Keratinocyte (primary cell): ENCODE data around the gene CHN2. TPM values are rescaled to one million over a fixed set of nuclear protein-coding genes. Genes with fewer than 3 reads are reported as not detected.

Source experiments
- DNase-seq: peaks from one replicate; pipeline ENCODE4 v3.0.0-alpha.2; 2011; ENCODE audit warnings: low read depth, missing footprints, low spot score
- FAIRE-seq: peaks from 2 replicates; lab custom pipeline; 2011; peaks lifted over from hg19 to GRCh38; lab: Jason Lieb, UNC
- H2AFZ ChIP-seq: 2 replicates; pipeline ENCODE4 v1.6.0; 2012; ENCODE audit warnings: low read length, control low read depth, inconsistent platforms; ENCODE audit not compliant: control insufficient read depth
- H3K27ac ChIP-seq: 2 replicates; pipeline ENCODE4 v1.5.1; 2011; ENCODE audit warnings: low read length; ENCODE audit not compliant: control insufficient read depth, insufficient read depth
- H3K27me3 ChIP-seq: 3 replicates; pipeline ENCODE4 v1.6.0; 2011; ENCODE audit warnings: low read length; ENCODE audit not compliant: control insufficient read depth, insufficient read depth; ENCODE audit errors: extremely low read depth
- H3K36me3 ChIP-seq, 2 experiments: 2 replicates in 1 of 2; 3 replicates in 1 of 2; pipeline ENCODE4 v1.5.1; 2011; ENCODE audit warnings: low read length in 2 of 2, mild to moderate bottlenecking in 1 of 2; ENCODE audit not compliant: control insufficient read depth in 2 of 2, insufficient read depth in 2 of 2; ENCODE audit errors: extremely low read depth in 1 of 2
- H3K4me1 ChIP-seq: 3 replicates; pipeline ENCODE4 v1.5.1; 2011; ENCODE audit warnings: low read length; ENCODE audit not compliant: control insufficient read depth, insufficient read depth; ENCODE audit errors: extremely low read depth
- H3K4me2 ChIP-seq: 3 replicates; pipeline ENCODE4 v1.6.0; 2011; ENCODE audit warnings: low read depth, low read length; ENCODE audit not compliant: control insufficient read depth, insufficient read depth; ENCODE audit errors: extremely low read depth
- H3K4me3 ChIP-seq, 3 experiments: fragments of 200-600 bp in 1 of 3; sonication (generic) in 1 of 3; 2 replicates in 2 of 3; 3 replicates in 1 of 3; pipeline ENCODE4 v1.5.1; 2011 to 2016; ENCODE audit warnings: low read length in 3 of 3, mild to moderate bottlenecking in 3 of 3, control low read depth in 2 of 3, inconsistent platforms in 1 of 3, low read depth in 1 of 3, mixed read lengths in 1 of 3, mixed run types in 1 of 3, moderate library complexity in 1 of 3; ENCODE audit not compliant: control insufficient read depth in 2 of 3, insufficient read depth in 2 of 3; ENCODE audit errors: extremely low read depth in 1 of 3
- H3K79me2 ChIP-seq: 2 replicates; pipeline ENCODE4 v1.6.0; 2012; ENCODE audit warnings: low read length; ENCODE audit not compliant: control insufficient read depth, insufficient read depth
- H3K9ac ChIP-seq: 3 replicates; pipeline ENCODE4 v1.6.0; 2011; ENCODE audit warnings: low read length; ENCODE audit not compliant: control insufficient read depth, insufficient read depth; ENCODE audit errors: extremely low read depth
- H3K9me1 ChIP-seq: 3 replicates; pipeline ENCODE4 v1.6.0; 2011; ENCODE audit warnings: low read length; ENCODE audit not compliant: control insufficient read depth, insufficient read depth; ENCODE audit errors: extremely low read depth
- H3K9me3 ChIP-seq: 2 replicates; pipeline ENCODE4 v1.5.1; 2012; ENCODE audit warnings: low read depth, low read length; ENCODE audit not compliant: control insufficient read depth
- H4K20me1 ChIP-seq: 3 replicates; pipeline ENCODE4 v1.6.0; 2011; ENCODE audit warnings: low read length; ENCODE audit not compliant: control insufficient read depth, insufficient read depth; ENCODE audit errors: extremely low read depth
- EZH2 ChIP-seq: IDR thresholded peaks from one replicate; pipeline ENCODE4 v1.6.1; 2012; ENCODE audit warnings: inconsistent platforms, mild to moderate bottlenecking, low read length, moderate library complexity
- dilution Hi-C: fragments of 300-500 bp; cut with MboI; formaldehyde crosslinking; loops from one replicate; pipeline ENCODE4 v1.7.0; 2020; ENCODE audit warnings: low sequenced_read_pairs; ENCODE audit not compliant: extremely low pct_ligation_motif_present
- polyA plus RNA-seq, 5 experiments: library from polyadenylated mRNA; depleted of rRNA in 3 of 5; stranded (reverse) in 3 of 5; stranded (forward) in 1 of 5; unstranded in 1 of 5; fragments of >200 nt; gene quantifications; 1 replicate in 1 of 5; 2 replicates in 3 of 5; 3 replicates in 1 of 5; pipeline versions ENCODE4 v1.2.1 to v1.2.3, GENCODE V29; 2011 to 2012; ENCODE audit warnings: missing spikeins in 2 of 5, low read depth in 1 of 5, low replicate concordance in 1 of 5
- TF ChIP-seq, protein P1 (sequence below), 3 experiments: IDR thresholded peaks in 1 of 3; conservative IDR thresholded peaks in 1 of 3; optimal IDR thresholded peaks in 1 of 3; 2 replicates in 2 of 3; 3 replicates in 1 of 3; pipeline versions ENCODE3 to v1.5.1; 2011; ENCODE audit warnings: low read length in 3 of 3, mild to moderate bottlenecking in 3 of 3, moderate library complexity in 2 of 3, control low read depth in 1 of 3, inconsistent platforms in 1 of 3; ENCODE audit not compliant: insufficient read depth in 2 of 3; ENCODE audit errors: extremely low read depth in 1 of 3

Gene CHN2
- polyA plus RNA-seq, 1 donor (not counting 4 experiments of a cell fraction or from before 2014, with no cell fraction given): 1.8 TPM

DNA sequence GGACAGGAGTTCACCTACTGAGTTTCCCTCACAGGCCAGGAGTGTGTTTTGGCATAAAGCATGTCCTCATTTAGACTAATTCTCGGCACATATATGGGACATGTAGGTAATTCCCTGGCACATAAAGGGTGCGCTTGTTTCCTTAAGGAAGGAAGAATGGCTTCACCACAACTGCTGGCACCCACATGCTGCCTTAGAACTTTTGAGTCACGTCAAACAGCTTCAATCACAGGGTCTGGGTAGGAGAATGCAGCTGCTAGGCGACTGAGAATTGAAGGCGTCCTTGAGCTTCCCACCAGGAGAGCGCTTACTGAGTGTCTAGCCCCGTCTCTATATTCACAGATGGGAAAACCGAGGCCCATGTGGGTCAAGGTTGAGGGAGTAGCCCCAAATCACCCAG is 146.1 kb downstream of the CHN2 start:
- no peak overlapping the region for H3K27ac ChIP-seq

DNA sequence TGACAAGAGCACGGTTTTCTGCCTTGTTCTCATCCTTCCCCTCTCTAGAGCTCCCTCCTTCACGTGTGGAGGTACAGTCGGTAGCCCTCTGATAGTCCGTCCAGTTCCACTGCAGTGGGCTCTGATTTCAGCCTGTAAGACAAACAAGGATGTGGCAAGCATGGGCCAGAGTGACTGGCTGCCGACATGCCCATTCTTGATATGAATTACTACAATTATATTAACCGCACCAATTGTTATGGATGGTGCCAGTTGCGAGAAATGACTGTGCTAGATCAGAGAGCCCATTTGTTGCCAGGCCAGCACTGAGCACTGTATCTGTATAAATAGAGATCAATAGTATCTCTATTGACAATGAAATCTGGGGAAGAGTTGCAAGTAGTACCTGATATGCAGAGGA is 146.6 kb downstream of the CHN2 start:
- dilution Hi-C loops: no loop called here

More for the DNA sequence above, 146.1 kb downstream of the CHN2 start:
- TF ChIP-seq, protein P1, sequence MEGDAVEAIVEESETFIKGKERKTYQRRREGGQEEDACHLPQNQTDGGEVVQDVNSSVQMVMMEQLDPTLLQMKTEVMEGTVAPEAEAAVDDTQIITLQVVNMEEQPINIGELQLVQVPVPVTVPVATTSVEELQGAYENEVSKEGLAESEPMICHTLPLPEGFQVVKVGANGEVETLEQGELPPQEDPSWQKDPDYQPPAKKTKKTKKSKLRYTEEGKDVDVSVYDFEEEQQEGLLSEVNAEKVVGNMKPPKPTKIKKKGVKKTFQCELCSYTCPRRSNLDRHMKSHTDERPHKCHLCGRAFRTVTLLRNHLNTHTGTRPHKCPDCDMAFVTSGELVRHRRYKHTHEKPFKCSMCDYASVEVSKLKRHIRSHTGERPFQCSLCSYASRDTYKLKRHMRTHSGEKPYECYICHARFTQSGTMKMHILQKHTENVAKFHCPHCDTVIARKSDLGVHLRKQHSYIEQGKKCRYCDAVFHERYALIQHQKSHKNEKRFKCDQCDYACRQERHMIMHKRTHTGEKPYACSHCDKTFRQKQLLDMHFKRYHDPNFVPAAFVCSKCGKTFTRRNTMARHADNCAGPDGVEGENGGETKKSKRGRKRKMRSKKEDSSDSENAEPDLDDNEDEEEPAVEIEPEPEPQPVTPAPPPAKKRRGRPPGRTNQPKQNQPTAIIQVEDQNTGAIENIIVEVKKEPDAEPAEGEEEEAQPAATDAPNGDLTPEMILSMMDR (optimal IDR thresholded peaks at IDR 0.05 in 1 of 3, IDR thresholded peaks at IDR 0.05 in 1 of 3, conservative IDR thresholded peaks at IDR 0.05 in 1 of 3; ENCODE audit: extremely low read depth in 1 of 3, insufficient read depth in 2 of 3, low read length in 3 of 3): no peak
- no peak for TF ChIP-seq EZH2
- no peak overlapping the region for H3K4me3 ChIP-seq
- dilution Hi-C loops: no loop called here
- H3K36me3 ChIP-seq: no peaks in the 10 kb centered on the region
- DNase-seq: no peak
- peaks cover 40% of the 10 kb centered on the region for H3K4me1 ChIP-seq
- FAIRE-seq: no peak
- no peaks in the 10 kb centered on the region for H3K79me2 ChIP-seq
- H3K27me3 ChIP-seq: no peaks in the 10 kb centered on the region
- no peaks in the 10 kb centered on the region for H3K9me1 ChIP-seq
- H2AFZ ChIP-seq: no peak overlapping the region
- H3K4me2 ChIP-seq: no peak overlapping the region
- no peaks in the 10 kb centered on the region for H4K20me1 ChIP-seq
- no peak overlapping the region for H3K9ac ChIP-seq
- H3K9me3 ChIP-seq: no peaks in the 10 kb centered on the region

More for the DNA sequence above, 146.6 kb downstream of the CHN2 start:
- no peak overlapping the region for H3K27ac ChIP-seq
- no peaks in the 10 kb centered on the region for H3K9me1 ChIP-seq
- H3K9me3 ChIP-seq: no peaks in the 10 kb centered on the region
- H3K4me2 ChIP-seq: no peak overlapping the region
- H3K79me2 ChIP-seq: no peaks in the 10 kb centered on the region
- H3K9ac ChIP-seq: no peak overlapping the region
- H4K20me1 ChIP-seq: no peaks in the 10 kb centered on the region
- no peak overlapping the region for H3K4me3 ChIP-seq
- no peak overlapping the region for H2AFZ ChIP-seq
- no peak for TF ChIP-seq EZH2
- TF ChIP-seq, protein P1 (optimal IDR thresholded peaks at IDR 0.05 in 1 of 3, IDR thresholded peaks at IDR 0.05 in 1 of 3, conservative IDR thresholded peaks at IDR 0.05 in 1 of 3; ENCODE audit: extremely low read depth in 1 of 3, insufficient read depth in 2 of 3, low read length in 3 of 3): no peak
- no peak for DNase-seq
- FAIRE-seq: no peak
- no peaks in the 10 kb centered on the region for H3K27me3 ChIP-seq
- H3K4me1 ChIP-seq: peaks cover 45% of the 10 kb centered on the region
- H3K36me3 ChIP-seq: no peaks in the 10 kb centered on the region
